SKM-1 treated with dmso at 0.1 percent for 144 hours (cell line): ENCODE measurements around the gene ITPKA.

Experiments
- DNase-seq: peaks from one replicate; lab custom pipeline; 2025; ENCODE audit not compliant: unreplicated experiment; lab: John Stamatoyannopoulos, UW

Gene ITPKA

DNA sequence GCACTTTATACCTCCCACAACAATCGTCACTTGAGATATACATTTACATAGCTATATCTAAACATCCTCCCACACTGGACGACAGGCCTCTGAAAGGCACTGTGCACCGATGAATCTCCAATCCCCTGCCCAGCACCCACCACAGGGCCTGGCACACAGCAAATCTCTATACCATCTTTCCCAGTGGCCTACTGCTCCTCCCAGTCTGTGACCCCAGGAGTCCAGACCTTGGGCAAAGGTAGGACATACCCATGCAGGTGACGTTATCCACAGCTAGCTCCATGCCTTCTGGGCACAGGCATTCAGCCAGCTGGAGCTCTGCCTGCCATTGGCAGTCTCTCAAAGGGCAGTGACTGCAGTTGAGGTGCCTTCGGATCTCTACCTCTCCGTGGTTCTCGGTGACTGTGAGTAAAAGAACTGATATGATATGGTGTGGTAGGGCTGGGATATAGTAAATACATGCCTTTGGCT lies 14.2 kb downstream of the ITPKA start:
- DNase-seq: no peak

DNA sequence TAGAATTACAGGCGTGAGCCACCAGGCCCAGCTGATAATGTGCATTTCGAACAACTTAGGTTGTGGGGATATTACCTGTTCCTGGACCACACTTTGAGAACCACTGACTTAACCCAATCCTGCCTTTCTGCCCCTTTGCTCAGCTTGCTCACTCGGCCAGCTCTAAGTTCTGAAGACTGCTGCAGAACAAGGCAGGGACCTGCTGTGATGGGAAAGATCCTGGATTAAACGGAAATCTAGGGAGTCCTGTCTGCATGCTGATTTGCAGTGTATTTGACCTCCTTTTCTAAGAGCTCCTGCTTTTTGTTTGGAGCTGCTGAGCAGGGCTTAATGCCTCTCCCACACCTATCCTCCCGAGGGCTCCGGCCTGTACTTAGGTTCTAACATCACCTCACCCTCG lies 17.1 kb downstream of the ITPKA start:
- DNase-seq: no peak

DNA sequence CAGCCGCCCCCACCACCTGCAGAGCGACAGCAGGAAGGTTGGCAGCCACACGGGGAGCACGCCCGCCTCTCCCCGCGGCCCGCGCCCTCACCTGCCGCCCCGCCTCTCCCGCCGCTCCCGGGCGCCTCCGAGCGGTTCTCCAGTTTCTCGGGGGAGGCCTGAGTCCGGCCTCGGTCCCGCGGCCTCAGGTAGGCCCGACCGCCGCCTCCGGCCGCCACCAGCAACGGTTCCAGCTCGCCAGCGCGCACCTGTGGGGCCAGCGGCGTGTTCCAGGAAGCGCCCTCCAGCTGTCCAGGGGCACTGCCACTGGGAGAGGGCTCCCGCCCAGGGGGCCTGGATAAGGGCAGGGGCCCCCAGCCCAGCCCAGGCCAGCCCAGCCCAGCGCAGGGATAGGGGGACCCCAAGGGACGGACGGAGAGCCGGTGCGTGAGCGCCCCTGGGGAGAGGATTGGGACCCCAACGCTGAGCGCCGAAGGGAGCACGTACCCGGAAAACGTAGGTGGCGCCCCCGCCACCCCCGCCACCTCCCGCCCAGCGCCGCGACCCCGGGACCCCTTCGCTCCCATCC lies 17.7 kb downstream of the ITPKA start:
- DNase-seq: no peak

DNA sequence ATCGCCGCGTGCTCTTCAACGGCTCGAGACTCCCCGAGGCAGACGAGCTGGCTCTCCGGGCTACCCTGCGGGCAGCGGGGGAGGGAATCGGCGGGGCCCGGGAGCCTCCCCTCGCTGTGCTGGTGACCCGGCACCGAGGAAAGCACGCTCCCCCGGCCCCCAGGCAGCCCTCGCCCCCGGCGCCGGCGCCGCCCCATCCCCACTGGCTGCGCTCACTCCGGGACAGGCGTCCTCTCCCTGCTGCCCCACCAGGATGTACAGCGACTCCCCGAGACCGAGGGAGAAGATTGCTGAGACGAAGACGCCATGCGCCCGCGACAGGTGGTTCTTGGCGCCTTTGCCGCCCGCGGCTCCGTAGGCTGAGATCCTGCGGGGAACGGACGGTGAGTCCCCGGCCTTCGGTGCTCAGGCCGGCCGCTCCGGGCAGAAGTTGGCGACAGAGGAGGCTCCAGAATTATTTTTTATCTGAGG lies 18.3 kb downstream of the ITPKA start:
- DNase-seq: no peak

DNA sequence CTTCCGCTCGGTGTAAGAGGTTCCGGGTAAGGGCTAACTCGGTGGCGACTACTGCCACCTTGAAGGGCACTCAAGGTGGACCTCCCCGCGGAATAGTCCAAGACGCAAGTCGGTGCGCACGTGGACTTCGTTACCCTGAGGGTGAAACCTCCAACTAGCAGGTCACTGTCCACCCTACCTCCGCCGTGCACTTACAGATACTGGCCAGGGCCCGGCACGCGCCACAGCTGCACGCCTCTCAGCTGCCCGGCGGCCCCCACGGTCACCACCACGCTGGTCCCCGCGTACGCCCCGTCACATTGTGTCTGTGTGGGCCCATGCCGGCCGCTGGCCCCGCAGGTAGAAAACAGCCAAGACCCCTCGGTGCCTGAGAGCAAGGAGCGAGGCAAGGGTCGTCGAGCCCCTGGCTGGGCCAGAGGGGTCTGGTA lies 18.9 kb downstream of the ITPKA start:
- DNase-seq: no peak

DNA sequence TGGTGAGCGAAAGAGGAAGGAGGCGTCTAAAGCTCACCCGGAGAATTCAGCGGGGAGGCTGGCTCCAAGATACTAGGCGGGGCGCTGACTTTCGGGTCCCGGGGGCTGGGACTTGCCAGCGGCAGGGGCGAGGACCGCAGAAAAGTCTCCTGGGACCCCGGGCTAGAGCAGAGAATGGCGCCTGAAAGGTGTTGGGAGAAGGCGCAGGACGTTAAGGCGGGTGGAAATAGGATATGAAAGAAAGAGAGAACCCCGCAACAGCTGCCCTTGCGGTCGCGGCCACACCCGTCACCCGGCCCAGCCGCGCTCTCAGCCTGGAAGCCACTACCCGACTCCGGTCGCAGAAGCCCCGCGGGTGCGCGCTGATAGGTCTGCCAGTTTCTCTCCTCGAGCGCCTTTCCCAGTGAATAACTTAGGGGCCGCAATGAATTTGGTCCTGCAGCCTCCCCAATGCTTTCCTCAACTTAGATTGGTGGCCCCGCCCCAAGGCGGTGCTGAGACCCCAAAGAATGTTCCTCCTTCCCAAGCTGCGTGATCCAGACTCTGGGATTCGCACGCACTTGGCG lies 19.3 kb downstream of the ITPKA start:
- no peak for DNase-seq

DNA sequence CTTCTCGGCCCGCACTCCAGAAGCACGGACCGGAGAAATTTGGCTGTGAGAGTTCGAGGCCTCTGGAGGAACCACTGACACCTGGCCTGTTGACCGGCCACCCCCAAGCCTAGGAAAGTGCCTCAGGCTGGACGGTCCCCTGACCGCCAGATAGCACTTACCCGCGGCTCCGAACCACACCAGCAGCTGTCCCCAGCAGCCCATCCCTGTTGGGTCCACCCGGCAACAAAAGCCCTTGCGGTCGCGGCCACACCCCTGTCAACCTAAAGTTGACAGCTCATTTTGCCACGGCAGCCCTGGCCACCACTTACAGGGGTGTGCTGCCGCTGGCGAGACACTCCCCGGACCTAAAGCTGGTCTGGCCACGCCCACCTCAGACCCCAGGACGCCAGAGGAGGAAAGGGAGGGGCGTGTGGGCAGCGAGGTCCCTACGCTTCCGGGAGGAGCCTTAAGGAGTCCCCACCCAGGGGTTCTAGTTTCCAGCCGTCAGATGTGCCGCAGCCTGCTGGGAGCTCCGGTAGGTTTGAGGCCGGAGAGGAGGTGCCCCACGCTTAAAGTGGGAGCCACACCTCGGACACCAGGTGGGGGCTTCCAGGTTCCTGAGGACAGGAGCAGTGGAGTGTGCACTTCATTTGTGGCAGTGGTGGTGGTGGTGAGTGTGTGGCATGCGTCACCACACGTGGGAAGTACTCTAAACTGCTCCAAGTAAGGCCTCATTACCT lies 20.0 kb downstream of the ITPKA start, which contains the start of gene LTK:
Gene LTK (minus strand): TSS at position 322 of the 722 bp plus-strand sequence. CDS start 118 bp downstream, at position 204.
- no peak for DNase-seq

DNA sequence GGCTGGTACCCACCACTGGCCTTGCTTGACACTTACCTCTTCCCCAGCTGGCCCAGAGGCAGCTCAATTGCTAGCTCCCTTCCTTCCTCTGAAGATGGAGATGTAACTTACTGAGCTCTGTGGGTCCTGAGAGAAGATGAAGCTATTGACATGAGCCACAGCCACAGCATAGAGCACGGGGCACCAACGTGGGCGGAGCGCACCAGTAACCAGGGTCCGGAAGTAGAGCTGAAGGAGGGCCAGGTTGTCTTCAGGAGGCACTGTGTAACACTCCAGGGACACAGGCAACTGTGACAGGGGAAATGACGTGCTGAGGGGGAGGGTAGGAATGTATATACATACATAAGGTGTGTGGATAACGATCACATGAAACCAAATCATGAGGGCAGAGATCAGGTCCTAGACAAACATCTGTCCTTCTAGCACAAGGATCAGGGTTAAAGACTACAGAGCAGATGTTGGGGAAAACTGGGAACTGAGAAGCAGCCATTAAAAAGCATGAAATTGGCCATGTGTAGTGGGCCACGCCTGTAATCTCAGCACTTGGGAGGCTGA lies 24.3 kb downstream of the ITPKA start:
- no peak for DNase-seq

DNA sequence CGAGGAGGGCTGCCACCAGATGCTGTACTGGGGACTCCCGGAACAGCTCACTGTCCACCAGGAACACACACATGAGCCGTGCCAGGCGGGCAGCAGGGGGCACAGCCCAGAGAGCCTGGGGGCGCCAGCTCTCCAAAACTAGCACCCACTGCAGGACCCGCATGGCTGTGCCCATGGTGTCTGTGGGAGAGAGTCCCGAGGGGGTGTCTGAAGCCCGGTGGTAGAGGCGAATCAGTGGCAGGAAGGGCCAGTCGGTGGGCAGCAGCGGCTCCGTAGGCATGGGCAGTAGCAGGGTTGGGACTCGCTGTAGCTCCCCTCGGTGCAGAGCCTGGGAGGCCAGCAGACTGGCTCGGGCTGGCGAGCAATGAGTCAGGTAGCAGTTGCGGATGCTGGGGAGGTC lies 27.0 kb downstream of the ITPKA start:
- DNase-seq: no peak

DNA sequence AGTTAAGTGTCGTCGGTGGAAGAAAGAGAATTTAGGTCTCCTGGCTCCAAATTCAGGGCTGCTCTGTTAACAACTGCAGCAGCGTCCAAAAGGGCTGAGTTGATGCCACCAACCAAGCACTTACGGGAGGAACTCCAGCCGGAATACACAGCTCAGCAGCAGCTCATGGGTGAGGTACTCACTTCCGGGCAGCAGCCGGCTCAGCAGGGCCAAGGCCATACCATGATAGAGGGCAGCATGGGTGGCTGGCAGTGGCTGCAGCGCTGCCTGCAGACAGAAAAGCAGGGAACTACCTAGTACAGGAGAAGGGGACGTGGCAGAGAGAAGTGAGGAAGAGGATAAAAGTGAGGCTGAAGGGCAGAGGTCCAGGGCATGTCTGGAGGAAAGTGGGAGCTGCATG lies 27.9 kb downstream of the ITPKA start:
- no peak for DNase-seq

DNA sequence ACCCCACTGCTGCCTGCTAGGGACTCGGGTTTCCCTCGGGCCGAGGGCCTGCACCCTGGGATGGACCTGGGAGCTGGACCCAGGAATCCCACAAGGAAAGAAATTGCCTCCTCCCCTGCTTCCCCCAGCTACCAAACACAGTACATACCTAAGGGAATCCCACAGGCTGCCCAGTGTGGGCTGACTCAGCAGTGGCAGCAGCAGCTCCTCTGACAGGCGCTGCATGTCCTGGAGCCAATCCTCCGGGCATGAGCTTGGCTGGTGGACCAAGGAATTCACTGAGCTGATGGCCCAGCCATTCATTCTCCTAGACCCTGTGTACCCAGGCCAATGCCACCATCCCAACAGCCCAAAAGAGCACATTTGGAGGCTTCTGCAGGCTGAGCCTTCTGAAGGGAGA lies 29.4 kb downstream of the ITPKA start:
- no peak for DNase-seq

DNA sequence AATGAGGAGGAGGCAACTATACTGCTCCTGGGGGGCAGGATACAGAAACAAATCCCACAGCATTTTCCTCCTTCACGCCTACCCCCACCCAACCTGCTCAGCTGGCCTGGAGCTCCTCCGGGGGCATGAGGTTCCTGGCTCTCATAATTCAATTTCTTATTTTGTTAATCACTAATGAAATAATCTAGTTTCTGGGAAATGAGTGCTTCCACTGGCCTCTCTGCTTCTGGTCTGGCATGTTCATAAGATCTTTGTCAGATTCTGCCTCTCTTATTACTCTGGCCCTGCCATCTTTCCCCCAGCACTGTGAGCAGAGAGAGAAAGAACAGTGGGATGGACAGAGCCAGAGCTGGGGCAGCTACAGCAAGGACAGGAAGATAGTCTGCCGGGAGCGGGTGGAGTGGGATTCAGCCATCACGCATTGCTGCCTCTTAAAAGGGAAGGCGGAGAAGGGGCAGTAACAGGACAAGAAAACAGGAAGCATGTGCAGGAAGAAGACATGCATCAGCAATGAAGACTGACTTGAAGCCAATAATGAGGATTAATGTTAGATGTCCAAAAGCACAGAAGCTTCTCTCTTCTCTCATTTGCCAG lies 36.8 kb downstream of the ITPKA start:
- no peak for DNase-seq

DNA sequence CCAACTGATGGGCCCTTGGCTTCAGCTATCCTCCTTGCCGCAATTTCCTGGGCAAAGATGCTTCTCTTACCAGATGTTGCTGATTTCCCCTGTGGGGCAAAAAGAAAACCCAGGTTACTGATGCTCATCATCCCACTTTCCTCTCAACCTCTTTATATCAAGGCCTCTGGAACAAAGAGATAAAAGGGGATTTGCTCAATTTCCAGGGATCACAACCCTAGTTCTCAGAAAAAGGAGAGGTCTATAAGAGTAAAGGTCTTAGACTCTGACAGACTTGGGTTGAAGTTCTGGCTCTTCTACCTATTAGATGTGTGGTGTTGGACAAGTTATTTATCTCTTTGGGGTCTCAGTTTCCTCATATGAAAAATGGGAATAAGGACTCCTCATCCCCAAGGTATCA lies 41.9 kb downstream of the ITPKA start:
- no peak for DNase-seq

DNA sequence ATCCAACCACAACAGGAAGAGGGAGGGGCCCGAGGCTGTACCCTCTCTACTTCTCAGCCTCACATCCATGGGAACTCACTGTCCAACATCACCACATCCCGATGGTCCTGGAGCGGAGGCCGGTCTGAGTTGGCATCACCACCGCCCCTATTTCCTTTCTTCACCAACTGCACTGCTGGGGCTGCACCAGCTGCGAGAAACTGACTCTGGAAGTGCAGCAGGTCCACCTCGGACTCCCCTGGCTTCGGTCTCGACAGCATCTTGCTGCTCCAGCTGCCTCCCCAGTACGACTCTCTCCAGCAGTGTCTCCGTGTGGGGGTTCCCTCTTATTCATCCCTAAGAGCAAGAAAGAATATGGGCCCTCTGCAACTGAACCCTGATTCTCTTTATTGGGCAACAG lies 43.2 kb downstream of the ITPKA start:
- DNase-seq: no peak

DNA sequence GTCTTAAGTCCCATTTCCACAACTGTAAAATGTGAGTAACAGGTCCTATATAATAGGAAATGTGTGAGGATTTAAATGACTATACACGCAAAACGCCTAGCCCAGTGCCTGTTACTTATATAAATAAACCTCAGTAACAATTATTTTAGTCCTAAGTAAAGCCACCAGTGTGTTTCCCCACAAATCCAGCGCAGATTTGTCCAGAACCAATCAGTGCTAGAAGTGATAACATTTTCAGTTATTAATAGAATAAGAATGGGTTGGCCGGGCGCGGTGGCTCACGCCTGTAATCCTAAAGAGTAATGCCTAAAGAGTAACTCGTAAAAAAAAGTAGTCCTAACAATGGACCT lies 49.8 kb downstream of the ITPKA start:
- DNase-seq: no peak

DNA sequence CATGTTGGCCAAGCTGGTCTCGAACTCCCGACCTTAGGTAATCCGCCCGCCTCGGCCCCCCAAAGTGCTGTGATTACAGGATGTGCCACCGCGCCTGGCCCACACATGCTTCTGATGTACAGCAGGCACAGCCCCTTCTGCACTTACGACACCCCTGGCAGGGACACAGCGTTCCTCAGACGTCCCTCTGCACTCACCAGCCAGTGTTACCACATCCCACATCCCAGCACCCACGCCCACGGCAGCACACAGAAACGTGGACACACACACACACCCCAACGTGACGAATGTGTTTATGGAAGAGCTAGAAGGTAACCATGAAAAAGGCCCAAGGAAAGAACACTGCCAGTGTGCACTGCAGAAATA lies 51.0 kb downstream of the ITPKA start:
- DNase-seq: no peak

DNA sequence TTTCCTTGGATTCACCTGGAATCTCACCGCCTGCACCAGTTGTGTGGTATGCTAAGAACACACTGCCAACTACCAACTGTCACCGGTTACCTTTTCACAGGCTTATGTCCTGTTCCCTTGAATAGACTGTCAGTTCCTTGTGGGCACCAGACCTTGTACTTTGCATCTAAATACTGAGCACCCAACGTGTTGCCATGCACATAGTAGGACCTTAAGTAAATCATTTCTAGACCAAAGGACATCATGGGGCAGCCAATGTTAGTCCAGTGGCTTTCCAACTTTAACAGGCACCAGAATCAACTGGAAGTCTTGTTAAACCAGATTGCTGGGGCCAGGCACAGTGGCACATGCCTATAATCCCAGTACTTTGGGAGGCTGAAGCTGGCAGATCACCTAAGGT lies 51.5 kb downstream of the ITPKA start:
- no peak for DNase-seq

DNA sequence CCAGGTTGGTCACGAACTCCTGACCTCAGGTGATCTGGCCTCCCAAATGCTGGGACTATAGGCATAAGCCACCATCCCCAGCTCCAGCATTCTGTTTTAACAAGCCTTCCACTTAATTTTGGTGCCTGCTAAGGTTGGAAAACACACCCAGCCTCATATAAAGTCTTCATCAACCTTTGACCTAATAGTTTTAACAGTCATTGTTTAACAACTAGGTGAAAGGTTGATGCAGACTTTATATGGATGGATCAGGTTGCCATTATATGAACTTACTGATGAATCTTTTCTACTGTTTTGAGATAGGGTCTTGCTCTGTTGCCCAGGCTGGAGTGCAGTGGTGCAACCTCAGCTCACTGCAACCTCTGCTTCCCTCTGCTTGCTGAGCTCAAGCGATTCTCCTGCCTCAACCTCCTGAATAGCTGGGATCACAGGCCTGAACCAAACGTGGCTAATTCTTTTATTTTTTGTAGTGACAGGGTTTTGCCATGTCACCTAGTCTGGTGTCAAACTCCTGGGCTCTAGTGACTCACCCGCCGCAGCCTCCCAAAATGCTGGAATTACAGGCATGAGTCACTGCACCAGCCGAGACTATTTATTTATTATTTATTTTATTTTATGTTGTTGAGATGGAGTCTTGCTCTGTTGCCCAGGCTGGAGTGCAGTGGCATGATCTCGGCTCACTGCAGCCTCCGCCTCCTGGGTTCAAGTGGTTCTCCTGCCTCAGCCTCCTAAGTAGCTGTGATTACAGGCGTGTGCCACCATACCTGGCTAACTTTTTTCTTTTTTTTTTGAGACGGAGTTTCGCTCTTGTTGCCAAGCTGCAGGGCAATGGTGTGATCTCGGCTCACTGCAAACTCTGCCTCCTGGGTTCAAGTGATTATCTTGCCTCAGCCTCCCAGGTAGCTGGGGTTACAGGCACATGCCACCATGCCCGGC lies 53.4 kb downstream of the ITPKA start:
- no peak for DNase-seq

DNA sequence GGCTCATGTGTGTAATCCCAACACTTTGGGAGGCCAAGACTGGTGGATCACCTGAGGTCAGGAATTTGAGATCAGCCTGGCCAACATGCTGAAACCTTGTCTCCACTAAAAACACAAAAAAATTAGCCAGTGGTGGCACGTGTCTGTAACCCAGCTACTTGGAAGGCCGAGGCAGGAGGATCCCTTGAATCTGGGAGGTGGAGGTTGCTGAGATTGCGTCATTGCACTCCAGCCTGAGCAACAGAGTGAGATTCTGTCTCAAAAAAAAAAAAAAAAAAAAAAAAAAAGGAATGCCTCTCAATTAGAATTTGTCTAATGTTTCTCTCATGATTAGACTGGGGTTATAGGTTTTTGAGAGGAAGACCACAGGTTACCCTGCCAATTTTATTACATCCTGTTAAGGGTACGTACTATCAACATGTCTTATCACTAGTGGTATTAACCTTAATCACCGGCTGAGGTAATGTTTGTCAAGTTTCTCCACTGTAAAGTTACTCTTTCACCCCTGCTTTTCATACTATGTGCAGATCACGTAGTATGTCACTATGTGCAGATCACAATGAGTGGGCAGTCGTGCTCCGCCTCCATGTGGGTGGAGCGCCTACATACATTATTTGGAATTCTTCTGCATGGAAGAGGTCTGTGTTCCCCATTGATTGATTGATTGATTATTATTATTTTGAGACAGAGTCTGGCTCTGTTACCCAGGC lies 56.5 kb downstream of the ITPKA start:
- no peak for DNase-seq
